HCT116 (cell line): ENCODE data around the gene TGFBI. TPM values are rescaled to one million over a fixed set of nuclear protein-coding genes. Genes with fewer than 3 reads are reported as not detected.

Source experiments
- ATAC-seq: fragments of 200-7000 bp; cut with Tn5 transposase; 2 replicates; pipeline ENCODE4 v1.9.1; 2020; ENCODE audit warnings: mild to moderate bottlenecking, moderate library complexity
- BruUV-seq: library from RNA; stranded (reverse); fragments of 400-500 nt; replicated peaks from 2 replicates; lab custom pipeline; 2021; lab: Mats Ljungman, UMichigan
- CTCF ChIA-PET: fragments of 300-600 bp; sonication (Branson Sonifier 250); formaldehyde crosslinking; loops from one replicate; lab custom pipeline; 2021; ENCODE audit warnings: antibody characterized with exemption; lab: Charles Lee
- POLR2A ChIA-PET: fragments of 300-600, 350-600 bp; sonication (Branson Sonifier 250); formaldehyde crosslinking; loops from one replicate; lab custom pipeline; 2021; ENCODE audit warnings: antibody characterized with exemption; lab: Charles Lee
- RAD21 ChIA-PET, 2 experiments: fragments of 300-600 bp; sonication (Branson Sonifier 250); formaldehyde crosslinking; loops; one replicate each; lab custom pipeline; 2023; ENCODE audit warnings: low total read pairs in 2 of 2; ENCODE audit not compliant: uncharacterized antibody in 2 of 2, unreplicated experiment in 2 of 2, low non-redundant PET in 1 of 2; lab: Charles Lee
- DNase-seq: peaks from one replicate; pipeline ENCODE4 v3.0.0-alpha.2; 2010; ENCODE audit warnings: low read depth, low spot score
- H2AFZ ChIP-seq: fragments of 200-600 bp; shearing (Covaris generic), sonication (generic); 2 replicates; pipeline ENCODE4 v1.6.1; 2017; ENCODE audit warnings: low read depth, mixed run types, mixed read lengths, antibody characterized with exemption, low read length; ENCODE audit not compliant: poor library complexity, severe bottlenecking
- H3K27ac ChIP-seq: 2 replicates; pipeline ENCODE4 v1.5.1; 2012; ENCODE audit warnings: low read depth, low read length
- H3K27me3 ChIP-seq: fragments of 200-600 bp; sonication (generic); 2 replicates; pipeline ENCODE4 v1.6.1; 2016; ENCODE audit warnings: mixed run types, low read length, mixed read lengths; ENCODE audit not compliant: insufficient read depth
- H3K36me3 ChIP-seq, 2 experiments: fragments of 200-500 bp in 1 of 2; fragments of 200-600 bp in 1 of 2; sonication (Bioruptor generic) in 1 of 2; sonication (generic) in 1 of 2; 2 replicates each; pipeline versions ENCODE4 v1.5.1 to v1.6.1; 2014 to 2016; ENCODE audit warnings: low read length in 2 of 2, inconsistent platforms in 1 of 2, mixed read lengths in 1 of 2, mixed run types in 1 of 2; ENCODE audit not compliant: insufficient read depth in 2 of 2, control insufficient read depth in 1 of 2
- H3K4me1 ChIP-seq, 2 experiments: fragments of 200-600 bp in 1 of 2; sonication (generic) in 1 of 2; 2 replicates each; pipeline versions ENCODE4 v1.5.1 to v1.6.1; 2012 to 2017; ENCODE audit warnings: low read length in 2 of 2, inconsistent platforms in 1 of 2, mild to moderate bottlenecking in 1 of 2, mixed read lengths in 1 of 2, mixed run types in 1 of 2, moderate library complexity in 1 of 2; ENCODE audit not compliant: insufficient read depth in 2 of 2, control insufficient read depth in 1 of 2
- H3K4me2 ChIP-seq: fragments of 200-600 bp; sonication (generic); 2 replicates; pipeline ENCODE4 v1.6.1; 2017; ENCODE audit warnings: mixed run types, low read length, mixed read lengths
- H3K4me3 ChIP-seq, 2 experiments: fragments of 200-600 bp in 1 of 2; sonication (generic) in 1 of 2; replicated peaks in 1 of 2; 2 replicates each; pipeline ENCODE4 v1.5.1; 2011 to 2016; ENCODE audit warnings: low read length in 2 of 2, control low read depth in 1 of 2, low read depth in 1 of 2, mild to moderate bottlenecking in 1 of 2, mixed read lengths in 1 of 2, mixed run types in 1 of 2
- H3K79me2 ChIP-seq: fragments of 200-600 bp; sonication (generic); 2 replicates; pipeline ENCODE4 v1.6.1; 2017; ENCODE audit warnings: mild to moderate bottlenecking, mixed run types, low read length, moderate library complexity, mixed read lengths; ENCODE audit not compliant: insufficient read depth
- H3K9ac ChIP-seq: fragments of 200-600 bp; sonication (generic); 2 replicates; pipeline ENCODE4 v1.6.1; 2016; ENCODE audit warnings: low read length, mixed read lengths
- H3K9me2 ChIP-seq: fragments of 200-600 bp; sonication (generic), shearing (Covaris generic); 2 replicates; pipeline ENCODE4 v1.6.1; 2017; ENCODE audit warnings: mixed run types, mild to moderate bottlenecking, moderate library complexity; ENCODE audit not compliant: insufficient read depth
- H3K9me3 ChIP-seq, 2 experiments: fragments of 200-500 bp in 1 of 2; fragments of 200-600 bp in 1 of 2; sonication (Bioruptor generic) in 1 of 2; sonication (generic) in 1 of 2; 2 replicates each; pipeline ENCODE4 v1.6.1; 2014 to 2017; ENCODE audit warnings: low read length in 2 of 2, mixed read lengths in 2 of 2, inconsistent platforms in 1 of 2, low read depth in 1 of 2, mild to moderate bottlenecking in 1 of 2, mixed run types in 1 of 2, moderate library complexity in 1 of 2; ENCODE audit not compliant: control insufficient read depth in 1 of 2, insufficient read depth in 1 of 2
- H4K20me1 ChIP-seq: fragments of 200-600 bp; sonication (generic), shearing (Covaris generic); 2 replicates; pipeline ENCODE4 v1.6.1; 2017; ENCODE audit warnings: mixed run types, mild to moderate bottlenecking, moderate library complexity; ENCODE audit not compliant: insufficient read depth
- CEBPB ChIP-seq: IDR thresholded peaks from 2 replicates; pipeline ENCODE4 v1.6.1; 2012; ENCODE audit warnings: low read depth
- EGR1 ChIP-seq: IDR thresholded peaks from 2 replicates; pipeline ENCODE4 v1.6.1; 2012; ENCODE audit warnings: low read depth
- EZH2 ChIP-seq: fragments of 200-600 bp; sonication (generic); IDR thresholded peaks from 2 replicates; pipeline ENCODE4 v1.6.1; 2017; ENCODE audit warnings: antibody characterized with exemption, mixed run types
- EZH2phosphoT487 ChIP-seq: fragments of 200-600 bp; IDR thresholded peaks from 2 replicates; pipeline ENCODE4 v1.6.1; 2018; ENCODE audit warnings: antibody characterized with exemption, borderline replicate concordance
- JUND ChIP-seq: IDR thresholded peaks from 2 replicates; pipeline ENCODE4 v1.6.1; 2012
- SP1 ChIP-seq: IDR thresholded peaks from 2 replicates; pipeline ENCODE4 v1.6.1; 2012; ENCODE audit warnings: low read depth
- YY1 ChIP-seq: IDR thresholded peaks from 2 replicates; pipeline ENCODE4 v1.6.1; 2011; ENCODE audit warnings: low read length, low read depth, moderate library complexity, mild to moderate bottlenecking; ENCODE audit not compliant: insufficient replicate concordance; ENCODE audit errors: extremely low read depth
- ZNF274 ChIP-seq: fragments of 200-500 bp; sonication (Bioruptor generic); IDR thresholded peaks from 2 replicates; pipeline ENCODE4 v1.6.1; 2014; ENCODE audit warnings: mild to moderate bottlenecking, low read depth, low read length, inconsistent platforms
- intact Hi-C: fragments of 100-400 bp; cut with micrococcal nuclease; formaldehyde crosslinking; loops from 2 replicates; pipeline ENCODE4 v1.10.0; 2022
- total RNA-seq: library from RNA; stranded (reverse); gene quantifications from one replicate; pipeline ENCODE4 v1.2.1, GENCODE V29; 2021; ENCODE audit not compliant: unreplicated experiment
- TF ChIP-seq, protein P1 (sequence below): IDR thresholded peaks from 2 replicates; pipeline ENCODE4 v1.6.1; 2011; ENCODE audit warnings: mild to moderate bottlenecking, low read length, moderate library complexity; ENCODE audit not compliant: insufficient replicate concordance; ENCODE audit errors: extremely low read depth
- TF ChIP-seq, protein P2 (sequence below), 3 experiments: fragments of 200-600 bp in 1 of 3; sonication (generic) in 1 of 3; IDR thresholded peaks in 2 of 3; conservative IDR thresholded peaks in 1 of 3; 2 replicates each; pipeline ENCODE4 v1.5.1; 2012 to 2017; ENCODE audit warnings: low read depth in 2 of 3, low read length in 2 of 3, antibody characterized with exemption in 1 of 3, borderline replicate concordance in 1 of 3, control low read depth in 1 of 3, mild to moderate bottlenecking in 1 of 3, mixed read lengths in 1 of 3, mixed run types in 1 of 3, moderate library complexity in 1 of 3; ENCODE audit not compliant: insufficient read depth in 1 of 3
- TF ChIP-seq, protein P3 (sequence below): IDR thresholded peaks from 2 replicates; pipeline ENCODE4 v1.6.1; 2012
- TF ChIP-seq, protein P4 (sequence below): IDR thresholded peaks from 2 replicates; pipeline ENCODE4 v1.6.1; 2012

TGFBI gene
- total RNA-seq, 1 experiment from 2014 or later: 0.64 TPM

DNA sequence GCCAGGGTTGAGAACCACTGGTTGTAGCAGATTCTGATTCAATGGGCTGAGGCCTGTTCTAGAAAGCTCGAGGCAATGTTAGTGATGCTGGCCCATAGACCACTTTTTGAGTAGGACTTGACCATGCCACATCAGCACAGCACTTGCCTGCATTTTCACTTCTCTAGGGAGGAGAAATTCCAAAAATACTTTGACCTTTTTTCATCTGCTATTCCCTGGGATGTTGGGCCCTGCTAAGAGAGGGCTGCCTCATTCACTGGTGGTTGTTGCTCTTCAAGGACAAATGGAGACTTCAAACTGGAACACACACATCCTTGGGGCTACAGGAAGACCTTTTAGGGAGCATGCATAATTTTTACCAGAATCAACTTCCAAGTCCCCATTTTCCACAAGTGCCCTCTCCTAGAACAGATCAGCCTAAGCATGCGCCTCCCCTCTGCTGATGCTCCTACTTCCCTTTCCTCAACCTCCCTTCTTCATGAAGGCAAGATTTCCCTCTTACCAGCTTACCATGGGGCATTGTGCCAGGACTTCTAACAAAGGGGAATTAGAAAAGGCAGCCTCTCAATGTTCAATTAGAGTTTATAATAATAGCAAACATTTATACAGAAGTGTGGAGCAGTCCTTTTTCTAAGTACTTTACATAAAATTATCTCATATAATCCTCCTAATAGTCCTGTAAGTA, 12.7 kb upstream of the TGFBI start:
- CTCF ChIA-PET: no interaction called here
- TF ChIP-seq ZNF274 (no peak), CEBPB (no peak), EGR1 (no peak), EZH2 (no peak), YY1 (no peak), EZH2phosphoT487 (no peak), SP1 (no peak), JUND (no peak)
- TF ChIP-seq, protein P1, sequence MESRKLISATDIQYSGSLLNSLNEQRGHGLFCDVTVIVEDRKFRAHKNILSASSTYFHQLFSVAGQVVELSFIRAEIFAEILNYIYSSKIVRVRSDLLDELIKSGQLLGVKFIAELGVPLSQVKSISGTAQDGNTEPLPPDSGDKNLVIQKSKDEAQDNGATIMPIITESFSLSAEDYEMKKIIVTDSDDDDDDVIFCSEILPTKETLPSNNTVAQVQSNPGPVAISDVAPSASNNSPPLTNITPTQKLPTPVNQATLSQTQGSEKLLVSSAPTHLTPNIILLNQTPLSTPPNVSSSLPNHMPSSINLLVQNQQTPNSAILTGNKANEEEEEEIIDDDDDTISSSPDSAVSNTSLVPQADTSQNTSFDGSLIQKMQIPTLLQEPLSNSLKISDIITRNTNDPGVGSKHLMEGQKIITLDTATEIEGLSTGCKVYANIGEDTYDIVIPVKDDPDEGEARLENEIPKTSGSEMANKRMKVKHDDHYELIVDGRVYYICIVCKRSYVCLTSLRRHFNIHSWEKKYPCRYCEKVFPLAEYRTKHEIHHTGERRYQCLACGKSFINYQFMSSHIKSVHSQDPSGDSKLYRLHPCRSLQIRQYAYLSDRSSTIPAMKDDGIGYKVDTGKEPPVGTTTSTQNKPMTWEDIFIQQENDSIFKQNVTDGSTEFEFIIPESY: no peak
- TF ChIP-seq, protein P2, sequence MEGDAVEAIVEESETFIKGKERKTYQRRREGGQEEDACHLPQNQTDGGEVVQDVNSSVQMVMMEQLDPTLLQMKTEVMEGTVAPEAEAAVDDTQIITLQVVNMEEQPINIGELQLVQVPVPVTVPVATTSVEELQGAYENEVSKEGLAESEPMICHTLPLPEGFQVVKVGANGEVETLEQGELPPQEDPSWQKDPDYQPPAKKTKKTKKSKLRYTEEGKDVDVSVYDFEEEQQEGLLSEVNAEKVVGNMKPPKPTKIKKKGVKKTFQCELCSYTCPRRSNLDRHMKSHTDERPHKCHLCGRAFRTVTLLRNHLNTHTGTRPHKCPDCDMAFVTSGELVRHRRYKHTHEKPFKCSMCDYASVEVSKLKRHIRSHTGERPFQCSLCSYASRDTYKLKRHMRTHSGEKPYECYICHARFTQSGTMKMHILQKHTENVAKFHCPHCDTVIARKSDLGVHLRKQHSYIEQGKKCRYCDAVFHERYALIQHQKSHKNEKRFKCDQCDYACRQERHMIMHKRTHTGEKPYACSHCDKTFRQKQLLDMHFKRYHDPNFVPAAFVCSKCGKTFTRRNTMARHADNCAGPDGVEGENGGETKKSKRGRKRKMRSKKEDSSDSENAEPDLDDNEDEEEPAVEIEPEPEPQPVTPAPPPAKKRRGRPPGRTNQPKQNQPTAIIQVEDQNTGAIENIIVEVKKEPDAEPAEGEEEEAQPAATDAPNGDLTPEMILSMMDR (IDR thresholded peaks at IDR 0.05 in 2 of 3, conservative IDR thresholded peaks at IDR 0.05 in 1 of 3; ENCODE audit: borderline replicate concordance in 1 of 3, insufficient read depth in 1 of 3, low read depth in 2 of 3, low read length in 2 of 3): no peak
- TF ChIP-seq, protein P3, sequence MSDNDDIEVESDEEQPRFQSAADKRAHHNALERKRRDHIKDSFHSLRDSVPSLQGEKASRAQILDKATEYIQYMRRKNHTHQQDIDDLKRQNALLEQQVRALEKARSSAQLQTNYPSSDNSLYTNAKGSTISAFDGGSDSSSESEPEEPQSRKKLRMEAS: no peak
- TF ChIP-seq, protein P4, sequence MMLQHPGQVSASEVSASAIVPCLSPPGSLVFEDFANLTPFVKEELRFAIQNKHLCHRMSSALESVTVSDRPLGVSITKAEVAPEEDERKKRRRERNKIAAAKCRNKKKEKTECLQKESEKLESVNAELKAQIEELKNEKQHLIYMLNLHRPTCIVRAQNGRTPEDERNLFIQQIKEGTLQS: no peak
- Histone ChIP-seq H3K9me2 (no peaks in the 10 kb centered on the region), H3K4me3 (no peak overlapping the region), H2AFZ (no peak overlapping the region), H3K27me3 (peaks cover 59% of the 10 kb centered on the region), H3K9ac (no peak overlapping the region), H3K9me3 (no peaks in the 10 kb centered on the region), H3K36me3 (no peaks in the 10 kb centered on the region), H3K27ac (no peak overlapping the region), H3K4me2 (peak overlapping the region; percentile 41), H4K20me1 (no peaks in the 10 kb centered on the region), H3K79me2 (no peaks in the 10 kb centered on the region), H3K4me1 (peaks cover 38 to 57% of the 10 kb centered on the region in 2 experiments)
- RAD21 ChIA-PET: no interaction called here
- ATAC-seq (no peak), DNase-seq (no peak)
- no TSS peak for BruUV-seq
- intact Hi-C loops: loop anchor here (5.0 kb wide), 1 partner anchor 36 kb away; no protein-coding TSS in a partner anchor
- POLR2A ChIA-PET: no interaction called here
